WTC11 (cell line): ENCODE measurements around the gene WTIP. TPM values are rescaled to one million over a fixed set of nuclear protein-coding genes. Genes with fewer than 3 reads are reported as not detected.

Source experiments
- ATAC-seq: fragments of 200-7000 bp; cut with Tn5 transposase; 2 replicates; pipeline ENCODE4 v1.10.0; 2021; ENCODE audit warnings: mild to moderate bottlenecking, moderate library complexity
- CTCF ChIA-PET: fragments of 300-600 bp; sonication (Branson Sonifier 250); formaldehyde crosslinking; loops from one replicate; lab custom pipeline; 2021; ENCODE audit warnings: antibody characterized with exemption; lab: Charles Lee
- POLR2A ChIA-PET: fragments of 350-600 bp; sonication (Branson Sonifier 250); formaldehyde crosslinking; loops from one replicate; lab custom pipeline; 2021; ENCODE audit warnings: antibody characterized with exemption; lab: Charles Lee
- DNase-seq: peaks from one replicate; pipeline ENCODE4 v3.0.0; 2021; ENCODE audit warnings: low spot score
- H3K27ac Mint-ChIP-seq: 2 replicates; pipeline ENCODE4 v1.8.0; 2021; ENCODE audit warnings: mixed read lengths
- H3K27me3 Mint-ChIP-seq: 2 replicates; pipeline ENCODE4 v1.8.0; 2021; ENCODE audit warnings: low read depth, mild to moderate bottlenecking, moderate library complexity, mixed read lengths
- H3K36me3 Mint-ChIP-seq: 2 replicates; pipeline ENCODE4 v1.8.0; 2021; ENCODE audit warnings: mixed read lengths
- H3K4me1 Mint-ChIP-seq: 2 replicates; pipeline ENCODE4 v1.8.0; 2022; ENCODE audit warnings: mixed read lengths
- H3K4me3 Mint-ChIP-seq: 2 replicates; pipeline ENCODE4 v1.8.0; 2021; ENCODE audit warnings: mild to moderate bottlenecking, moderate library complexity, mixed read lengths
- H3K9me3 Mint-ChIP-seq: 2 replicates; pipeline ENCODE4 v1.8.0; 2021; ENCODE audit warnings: mixed read lengths
- ATF2 ChIP-seq: sonication (generic); formaldehyde crosslinking; IDR thresholded peaks from 2 replicates; pipeline ENCODE4 v1.8.1; 2022; ENCODE audit warnings: low read depth, missing genetic modification reagents, borderline replicate concordance
- ATF6 ChIP-seq: sonication (generic); formaldehyde crosslinking; IDR thresholded peaks from 2 replicates; pipeline ENCODE4 v1.8.1; 2023; ENCODE audit warnings: mild to moderate bottlenecking, missing genetic modification reagents
- CTCF ChIP-seq: fragments of 200-600 bp; IDR thresholded peaks from 2 replicates; pipeline ENCODE4 v1.8.0; 2022; ENCODE audit warnings: antibody characterized with exemption
- EMX1 ChIP-seq: fragments of 250-450 bp; sonication (Bioruptor Pico); IDR thresholded peaks from 2 replicates; pipeline ENCODE4 v1.8.0; 2021; ENCODE audit warnings: mild to moderate bottlenecking
- ERG ChIP-seq: fragments of 250-450 bp; sonication (Bioruptor Pico); IDR thresholded peaks from 2 replicates; pipeline ENCODE4 v1.8.0; 2021; ENCODE audit warnings: mild to moderate bottlenecking
- FOXP1 ChIP-seq: sonication (generic); formaldehyde crosslinking; IDR thresholded peaks from 2 replicates; pipeline ENCODE4 v1.8.0; 2022; ENCODE audit warnings: missing genetic modification reagents, mild to moderate bottlenecking, moderate library complexity, borderline replicate concordance
- GRHL2 ChIP-seq: fragments of 250-450 bp; sonication (Bioruptor Pico); IDR thresholded peaks from 2 replicates; pipeline ENCODE4 v1.8.0; 2022; ENCODE audit warnings: mild to moderate bottlenecking, moderate library complexity; ENCODE audit not compliant: insufficient replicate concordance, severe bottlenecking
- JAZF1 ChIP-seq: fragments of 250-450 bp; sonication (Bioruptor Pico); IDR thresholded peaks from 2 replicates; pipeline ENCODE4 v1.9.0; 2021; ENCODE audit warnings: moderate library complexity, mild to moderate bottlenecking, inconsistent platforms
- MXD4 ChIP-seq: fragments of 250-450 bp; sonication (Bioruptor Pico); IDR thresholded peaks from 2 replicates; pipeline ENCODE4 v1.8.0; 2021; ENCODE audit warnings: mild to moderate bottlenecking, moderate library complexity, borderline replicate concordance
- NR2C2 ChIP-seq: sonication (generic); formaldehyde crosslinking; IDR thresholded peaks from 2 replicates; pipeline ENCODE4 v1.8.0; 2022; ENCODE audit warnings: mild to moderate bottlenecking, missing genetic modification reagents
- RELA ChIP-seq: sonication (generic); formaldehyde crosslinking; IDR thresholded peaks from 2 replicates; pipeline ENCODE4 v1.8.1; 2022; ENCODE audit warnings: missing genetic modification reagents, mild to moderate bottlenecking, borderline replicate concordance
- RORB ChIP-seq: fragments of 250-450 bp; sonication (Bioruptor Pico); IDR thresholded peaks from 2 replicates; pipeline ENCODE4 v1.9.0; 2021; ENCODE audit warnings: mild to moderate bottlenecking
- ZBTB21 ChIP-seq: sonication (generic); formaldehyde crosslinking; IDR thresholded peaks from 2 replicates; pipeline ENCODE4 v1.8.1; 2023; ENCODE audit warnings: mild to moderate bottlenecking, missing genetic modification reagents, borderline replicate concordance
- ZNF121 ChIP-seq: sonication (generic); formaldehyde crosslinking; IDR thresholded peaks from 2 replicates; pipeline ENCODE4 v1.8.0; 2023; ENCODE audit warnings: missing genetic modification reagents
- total RNA-seq: library from RNA; stranded (reverse); gene quantifications from 3 replicates; pipeline ENCODE4 v1.2.3, GENCODE V29; 2021
- TF ChIP-seq, protein P1 (sequence below): sonication (generic); formaldehyde crosslinking; IDR thresholded peaks from 2 replicates; pipeline ENCODE4 v1.8.1; 2023; ENCODE audit warnings: mild to moderate bottlenecking, missing genetic modification reagents, moderate library complexity
- TF ChIP-seq, protein P2 (sequence below): fragments of 250-450 bp; sonication (Bioruptor Pico); IDR thresholded peaks from 2 replicates; pipeline ENCODE4 v1.9.0; 2021; ENCODE audit warnings: mild to moderate bottlenecking, borderline replicate concordance
- TF ChIP-seq, protein P3 (sequence below): sonication (generic); formaldehyde crosslinking; conservative IDR thresholded peaks from 2 replicates; pipeline ENCODE4 v1.8.1; 2022; ENCODE audit warnings: mild to moderate bottlenecking, missing genetic modification reagents

Gene WTIP
- total RNA-seq, 1 experiment from 2014 or later, result 14.3 TPM

GRCh38 chr19:34555447-34555846, 73.9 kb downstream of the WTIP start:
- Mint-ChIP-seq H3K27me3 (peaks cover 4% of the 10 kb centered on the region), H3K36me3 (no peaks in the 10 kb centered on the region), H3K4me1 (peaks cover 11% of the 10 kb centered on the region), H3K27ac (no peak overlapping the region), H3K9me3 (peaks cover 5% of the 10 kb centered on the region), H3K4me3 (no peak overlapping the region)
- POLR2A ChIA-PET, result no interaction called here
- DNase-seq (peak; percentile 48), ATAC-seq (peak; percentile 77)
- CTCF ChIA-PET, result interaction anchor here (0.6 to 2.1 kb wide), 15 partner anchors 11 to 283 kb away, joined by 3 to 8 read pairs (median 3); partner anchors contain the start of gene WTIP
- TF ChIP-seq RELA (CRISPR knock-in tag) (no peak), ATF2 (CRISPR knock-in tag) (no peak), GRHL2 (CRISPR knock-in tag) (no peak), JAZF1 (CRISPR knock-in tag) (no peak), ZNF121 (no peak), FOXP1 (no peak), NR2C2 (CRISPR knock-in tag) (no peak)
- TF ChIP-seq, protein P1, sequence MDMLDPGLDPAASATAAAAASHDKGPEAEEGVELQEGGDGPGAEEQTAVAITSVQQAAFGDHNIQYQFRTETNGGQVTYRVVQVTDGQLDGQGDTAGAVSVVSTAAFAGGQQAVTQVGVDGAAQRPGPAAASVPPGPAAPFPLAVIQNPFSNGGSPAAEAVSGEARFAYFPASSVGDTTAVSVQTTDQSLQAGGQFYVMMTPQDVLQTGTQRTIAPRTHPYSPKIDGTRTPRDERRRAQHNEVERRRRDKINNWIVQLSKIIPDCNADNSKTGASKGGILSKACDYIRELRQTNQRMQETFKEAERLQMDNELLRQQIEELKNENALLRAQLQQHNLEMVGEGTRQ, result no peak
- TF ChIP-seq, protein P2, sequence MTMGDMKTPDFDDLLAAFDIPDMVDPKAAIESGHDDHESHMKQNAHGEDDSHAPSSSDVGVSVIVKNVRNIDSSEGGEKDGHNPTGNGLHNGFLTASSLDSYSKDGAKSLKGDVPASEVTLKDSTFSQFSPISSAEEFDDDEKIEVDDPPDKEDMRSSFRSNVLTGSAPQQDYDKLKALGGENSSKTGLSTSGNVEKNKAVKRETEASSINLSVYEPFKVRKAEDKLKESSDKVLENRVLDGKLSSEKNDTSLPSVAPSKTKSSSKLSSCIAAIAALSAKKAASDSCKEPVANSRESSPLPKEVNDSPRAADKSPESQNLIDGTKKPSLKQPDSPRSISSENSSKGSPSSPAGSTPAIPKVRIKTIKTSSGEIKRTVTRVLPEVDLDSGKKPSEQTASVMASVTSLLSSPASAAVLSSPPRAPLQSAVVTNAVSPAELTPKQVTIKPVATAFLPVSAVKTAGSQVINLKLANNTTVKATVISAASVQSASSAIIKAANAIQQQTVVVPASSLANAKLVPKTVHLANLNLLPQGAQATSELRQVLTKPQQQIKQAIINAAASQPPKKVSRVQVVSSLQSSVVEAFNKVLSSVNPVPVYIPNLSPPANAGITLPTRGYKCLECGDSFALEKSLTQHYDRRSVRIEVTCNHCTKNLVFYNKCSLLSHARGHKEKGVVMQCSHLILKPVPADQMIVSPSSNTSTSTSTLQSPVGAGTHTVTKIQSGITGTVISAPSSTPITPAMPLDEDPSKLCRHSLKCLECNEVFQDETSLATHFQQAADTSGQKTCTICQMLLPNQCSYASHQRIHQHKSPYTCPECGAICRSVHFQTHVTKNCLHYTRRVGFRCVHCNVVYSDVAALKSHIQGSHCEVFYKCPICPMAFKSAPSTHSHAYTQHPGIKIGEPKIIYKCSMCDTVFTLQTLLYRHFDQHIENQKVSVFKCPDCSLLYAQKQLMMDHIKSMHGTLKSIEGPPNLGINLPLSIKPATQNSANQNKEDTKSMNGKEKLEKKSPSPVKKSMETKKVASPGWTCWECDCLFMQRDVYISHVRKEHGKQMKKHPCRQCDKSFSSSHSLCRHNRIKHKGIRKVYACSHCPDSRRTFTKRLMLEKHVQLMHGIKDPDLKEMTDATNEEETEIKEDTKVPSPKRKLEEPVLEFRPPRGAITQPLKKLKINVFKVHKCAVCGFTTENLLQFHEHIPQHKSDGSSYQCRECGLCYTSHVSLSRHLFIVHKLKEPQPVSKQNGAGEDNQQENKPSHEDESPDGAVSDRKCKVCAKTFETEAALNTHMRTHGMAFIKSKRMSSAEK (CRISPR knock-in tag), result no peak

- Mint-ChIP-seq H3K36me3 (no peaks in the 10 kb centered on the region), H3K4me1 (peaks cover 10% of the 10 kb centered on the region)
- CTCF ChIA-PET, result interaction anchor here (1.1 to 2.1 kb wide), 2 partner anchors 88 to 156 kb away, joined by 4 to 6 read pairs; no protein-coding TSS in a partner anchor
- TF ChIP-seq, protein P3, sequence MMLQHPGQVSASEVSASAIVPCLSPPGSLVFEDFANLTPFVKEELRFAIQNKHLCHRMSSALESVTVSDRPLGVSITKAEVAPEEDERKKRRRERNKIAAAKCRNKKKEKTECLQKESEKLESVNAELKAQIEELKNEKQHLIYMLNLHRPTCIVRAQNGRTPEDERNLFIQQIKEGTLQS, result no peak
- TF ChIP-seq CTCF, result peak; percentile 55
- TF ChIP-seq, all 79 proteins: peak for 1
- peaks cover 5% of the 10 kb centered on the region for H3K27me3 Mint-ChIP-seq
- H3K4me3 Mint-ChIP-seq, result no peak overlapping the region
- POLR2A ChIA-PET, result no interaction called here
- peaks cover 4% of the 10 kb centered on the region; the same call in 1 of the 2 replicates for H3K9me3 Mint-ChIP-seq
- H3K27ac Mint-ChIP-seq, result no peak overlapping the region
- DNase-seq, result peak; percentile 77
- ATAC-seq, result peak; percentile 83
Measured at GRCh38 chr19:34556488-34556887, 74.9 kb downstream of the WTIP start.

DNA sequence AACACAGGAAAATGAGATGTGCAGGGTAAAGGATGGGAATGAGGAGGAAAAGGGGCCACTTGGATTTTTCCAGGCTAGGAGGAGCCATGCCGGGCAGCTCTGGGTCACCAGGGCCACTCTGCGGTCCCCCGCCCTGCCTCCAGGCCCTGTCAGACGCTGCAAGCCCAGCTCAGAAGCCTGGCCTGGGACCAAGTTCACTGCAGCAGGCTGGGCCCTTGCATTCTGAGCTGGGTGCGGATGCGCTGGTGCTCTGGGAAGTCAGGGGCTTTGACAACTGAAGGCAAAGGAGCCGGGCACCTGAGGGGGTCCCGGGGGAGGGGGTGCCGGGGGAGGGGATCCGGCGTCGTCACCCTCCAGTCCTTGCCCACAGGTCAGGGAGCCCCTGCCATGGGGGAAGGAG, 77.5 kb downstream of the WTIP start:
- ChIA-PET POLR2A (no interaction called here), CTCF (no interaction called here)
- no peaks in the 10 kb centered on the region for H3K36me3 Mint-ChIP-seq
- no peak overlapping the region for H3K27ac Mint-ChIP-seq
- peaks cover 8% of the 10 kb centered on the region; the same call in 1 of the 2 replicates for H3K9me3 Mint-ChIP-seq
- TF ChIP-seq MXD4 (CRISPR knock-in tag) (no peak), EMX1 (CRISPR knock-in tag) (no peak), ERG (CRISPR knock-in tag) (no peak), RORB (CRISPR knock-in tag) (no peak), GRHL2 (CRISPR knock-in tag) (no peak), ZBTB21 (CRISPR knock-in tag) (no peak), ATF6 (CRISPR knock-in tag) (no peak)
- peaks cover 27% of the 10 kb centered on the region for H3K27me3 Mint-ChIP-seq
- H3K4me1 Mint-ChIP-seq, result peaks cover 3% of the 10 kb centered on the region
- H3K4me3 Mint-ChIP-seq, result no peak overlapping the region
- ATAC-seq, result no peak
- no peak for DNase-seq
